Neural cell (in vitro differentiated cells): ENCODE results near the gene SERPINA1.

Experiments
- EZH2 ChIP-seq: fragments of 200-600, 300-800 bp; shearing (Covaris generic), sonication (generic); IDR thresholded peaks from 2 replicates; pipeline ENCODE4 v1.6.1; 2014; ENCODE audit warnings: antibody characterized with exemption, low read length, borderline replicate concordance, mild to moderate bottlenecking; ENCODE audit not compliant: insufficient read depth, poor library complexity, severe bottlenecking
- TF ChIP-seq, protein P1 (sequence below): fragments of 450-650 bp; IDR thresholded peaks from 2 replicates; pipeline ENCODE4 v1.5.1; 2014; ENCODE audit warnings: antibody characterized with exemption, mild to moderate bottlenecking, moderate library complexity; ENCODE audit not compliant: poor library complexity, severe bottlenecking

GRCh38 chr14:94374749-94375260 lies 13.6 kb downstream of the SERPINA1 start:
- TF ChIP-seq, protein P1, sequence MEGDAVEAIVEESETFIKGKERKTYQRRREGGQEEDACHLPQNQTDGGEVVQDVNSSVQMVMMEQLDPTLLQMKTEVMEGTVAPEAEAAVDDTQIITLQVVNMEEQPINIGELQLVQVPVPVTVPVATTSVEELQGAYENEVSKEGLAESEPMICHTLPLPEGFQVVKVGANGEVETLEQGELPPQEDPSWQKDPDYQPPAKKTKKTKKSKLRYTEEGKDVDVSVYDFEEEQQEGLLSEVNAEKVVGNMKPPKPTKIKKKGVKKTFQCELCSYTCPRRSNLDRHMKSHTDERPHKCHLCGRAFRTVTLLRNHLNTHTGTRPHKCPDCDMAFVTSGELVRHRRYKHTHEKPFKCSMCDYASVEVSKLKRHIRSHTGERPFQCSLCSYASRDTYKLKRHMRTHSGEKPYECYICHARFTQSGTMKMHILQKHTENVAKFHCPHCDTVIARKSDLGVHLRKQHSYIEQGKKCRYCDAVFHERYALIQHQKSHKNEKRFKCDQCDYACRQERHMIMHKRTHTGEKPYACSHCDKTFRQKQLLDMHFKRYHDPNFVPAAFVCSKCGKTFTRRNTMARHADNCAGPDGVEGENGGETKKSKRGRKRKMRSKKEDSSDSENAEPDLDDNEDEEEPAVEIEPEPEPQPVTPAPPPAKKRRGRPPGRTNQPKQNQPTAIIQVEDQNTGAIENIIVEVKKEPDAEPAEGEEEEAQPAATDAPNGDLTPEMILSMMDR = no peak
- TF ChIP-seq EZH2 = no peak
